Measurements from ENCODE around the gene LIMCH1. TPM values are rescaled to one million over a fixed set of nuclear protein-coding genes. Genes with fewer than 3 reads are reported as not detected.
"Not testable (repeated sequence)": the region's sequence is repeated elsewhere in the genome, so short reads cannot be mapped to it uniquely, and the experiment has no call there.

Gene LIMCH1
- total RNA-seq, 1 donor from 2014 or later: 40.5 TPM

DNA sequence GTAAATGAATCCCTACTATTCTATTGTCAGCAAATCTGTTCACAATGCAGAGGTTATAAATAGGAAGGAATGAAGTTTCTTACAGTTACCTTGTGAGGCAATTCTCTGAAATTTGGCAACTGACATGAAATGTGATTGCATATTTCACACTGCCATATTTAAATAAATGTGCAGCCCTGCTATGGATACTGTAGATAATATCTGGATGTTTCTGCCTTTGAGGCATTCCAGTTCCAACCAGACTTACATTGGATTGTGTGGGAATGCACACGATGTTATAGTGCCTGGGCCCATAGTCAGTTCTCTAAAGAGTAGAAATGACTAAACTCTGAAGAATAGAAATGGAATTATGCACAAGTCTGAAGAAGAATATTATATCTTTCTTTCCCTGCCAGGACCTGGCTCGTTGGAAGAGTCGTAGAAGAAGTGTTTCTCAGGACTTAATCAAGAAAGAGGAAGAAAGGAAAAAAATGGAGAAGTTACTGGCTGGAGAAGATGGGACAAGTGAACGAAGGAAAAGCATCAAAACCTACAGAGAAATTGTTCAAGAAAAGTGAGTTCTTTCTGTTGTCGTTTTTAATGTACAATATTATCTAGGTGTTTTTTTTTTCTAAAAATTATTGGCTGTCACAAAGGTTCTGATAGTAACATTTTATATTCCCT, 107.9 kb downstream of the LIMCH1 start:
- DNase-seq: no peak

DNA sequence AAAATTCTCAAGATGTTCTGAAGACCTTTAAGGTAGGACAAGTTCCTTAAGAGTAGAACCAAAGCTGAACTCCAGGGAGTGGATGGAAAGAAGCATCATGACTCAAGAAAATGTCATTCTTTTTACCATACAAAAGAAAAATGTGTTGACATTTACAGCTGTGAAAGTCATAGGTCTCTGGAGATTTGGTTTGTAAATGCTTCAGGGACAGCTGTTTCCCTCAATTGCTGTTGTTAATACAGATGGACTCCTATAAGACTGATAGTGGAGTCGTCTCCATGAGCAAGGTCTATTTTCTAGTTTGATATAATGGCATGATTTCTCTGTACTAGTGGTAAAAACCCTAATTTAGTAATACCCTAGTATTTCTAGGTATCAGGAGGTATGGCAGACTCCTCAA, 108.9 kb downstream of the LIMCH1 start:
- DNase-seq: no peak

- DNase-seq: no peak
Observed at GRCh38 chr4:41647383-41647782, 109.4 kb downstream of the LIMCH1 start.

GRCh38 chr4:41651150-41651549, 113.2 kb downstream of the LIMCH1 start:
- DNase-seq: not testable (repeated sequence)

GRCh38 chr4:41652971-41653370, 115.0 kb downstream of the LIMCH1 start:
- DNase-seq: no peak

DNA sequence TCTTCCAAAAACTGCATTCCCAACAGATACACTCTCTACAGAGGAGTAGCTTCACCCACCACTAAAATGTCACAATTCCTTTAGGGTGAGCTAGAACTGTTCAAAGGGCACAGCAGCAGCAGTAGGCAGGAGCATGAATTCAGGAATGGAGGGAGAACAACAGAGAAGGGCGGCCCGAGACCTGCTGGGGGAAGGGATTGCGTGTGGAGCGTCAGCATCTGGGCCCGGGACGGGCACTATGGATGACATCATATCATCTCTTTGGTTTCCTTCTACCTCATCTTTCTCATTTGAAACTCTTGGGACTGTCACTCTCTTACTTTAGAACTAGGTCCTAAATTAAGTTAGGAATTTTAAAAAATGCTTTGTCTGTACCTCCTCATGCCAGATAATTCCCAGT, 115.6 kb downstream of the LIMCH1 start:
- DNase-seq: no peak

- DNase-seq: no peak
Observed at GRCh38 chr4:41655177-41655576, 117.2 kb downstream of the LIMCH1 start.

- DNase-seq: no peak
Observed at GRCh38 chr4:41656106-41656505, 118.1 kb downstream of the LIMCH1 start.

GRCh38 chr4:41656572-41657520, 118.9 kb downstream of the LIMCH1 start:
- DNase-seq: peak; percentile 10

GRCh38 chr4:41657561-41657960, 119.6 kb downstream of the LIMCH1 start:
- no peak for DNase-seq

GRCh38 chr4:41658163-41658562, 120.2 kb downstream of the LIMCH1 start:
- DNase-seq: no peak

- DNase-seq: no peak
Observed at GRCh38 chr4:41660352-41660751, 122.4 kb downstream of the LIMCH1 start.

DNA sequence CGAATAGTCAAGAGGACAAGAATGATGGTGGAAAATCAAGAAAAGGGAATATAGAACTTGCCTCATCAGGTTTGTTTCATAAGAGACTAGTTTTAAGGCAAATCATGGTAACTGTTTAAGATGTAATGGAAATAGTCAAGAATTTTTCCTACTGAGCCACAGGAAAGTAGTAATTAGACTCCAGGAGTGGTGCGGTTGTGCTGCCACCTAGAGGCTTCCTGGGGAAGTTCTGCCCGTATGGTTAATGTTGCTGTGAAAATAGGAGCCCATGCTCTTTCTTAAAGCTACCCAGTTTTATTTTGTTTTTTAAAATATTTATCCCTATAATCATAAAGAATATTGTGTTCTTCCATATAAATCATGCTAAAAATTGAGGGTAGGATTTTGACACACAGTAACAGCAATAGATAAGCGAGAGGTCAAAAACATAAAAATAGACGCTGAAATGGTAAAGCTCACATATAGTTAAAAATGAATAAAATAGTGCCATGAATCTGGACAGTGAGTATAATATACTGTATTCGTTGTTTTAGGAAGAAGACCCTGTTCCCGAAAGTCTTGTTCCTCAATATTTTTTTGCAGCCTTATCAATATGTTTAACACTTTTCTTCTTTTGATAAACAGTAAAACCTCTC, 123.6 kb downstream of the LIMCH1 start:
- DNase-seq: peak; percentile 84

GRCh38 chr4:41665636-41666207, 127.8 kb downstream of the LIMCH1 start:
- no peak for DNase-seq

GRCh38 chr4:41668024-41668423, 130.1 kb downstream of the LIMCH1 start:
- DNase-seq: no peak

GRCh38 chr4:41670530-41670929, 132.6 kb downstream of the LIMCH1 start:
- no peak for DNase-seq

- DNase-seq: no peak
Observed at GRCh38 chr4:41670982-41671381, 133.0 kb downstream of the LIMCH1 start.

GRCh38 chr4:41678086-41678816, 140.3 kb downstream of the LIMCH1 start:
- no peak for DNase-seq

DNA sequence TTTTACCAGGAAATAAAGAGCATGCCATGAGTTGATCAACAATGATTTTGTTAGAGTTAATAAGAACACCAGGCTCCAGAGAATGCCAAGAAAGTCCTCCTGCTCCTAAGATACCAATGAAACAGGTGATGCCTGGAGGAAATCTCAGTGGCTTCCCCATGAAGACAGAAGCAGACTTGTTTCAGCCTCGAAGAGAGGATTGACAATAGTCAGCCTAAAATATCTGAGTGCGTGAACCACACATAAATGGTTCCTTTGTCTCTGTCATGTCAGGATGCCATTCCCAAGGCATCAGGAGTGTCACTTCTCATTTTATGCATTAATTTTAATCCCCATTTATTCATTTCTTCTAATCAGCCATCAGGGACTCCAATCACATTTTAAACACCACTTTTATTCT, 141.0 kb downstream of the LIMCH1 start:
- DNase-seq: no peak

DNA sequence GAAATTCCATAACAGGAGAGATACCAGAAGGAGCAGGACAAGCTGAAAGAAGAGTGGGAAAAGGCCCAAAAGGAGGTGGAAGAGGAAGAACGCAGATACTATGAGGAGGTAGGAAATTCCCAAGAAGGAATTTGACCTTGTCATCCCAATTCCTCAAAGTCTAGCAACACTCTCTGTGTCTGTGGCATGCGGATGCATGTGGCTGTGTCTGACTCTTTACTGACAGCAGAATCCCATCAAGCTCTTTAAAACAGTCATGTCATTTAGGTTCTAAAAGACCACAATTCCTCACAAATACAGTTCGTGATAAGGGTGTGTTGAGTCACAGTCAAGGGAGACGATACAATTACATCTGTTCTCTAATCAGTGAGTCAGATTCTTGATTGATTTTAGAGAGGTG, 142.0 kb downstream of the LIMCH1 start:
- DNase-seq: no peak

DNA sequence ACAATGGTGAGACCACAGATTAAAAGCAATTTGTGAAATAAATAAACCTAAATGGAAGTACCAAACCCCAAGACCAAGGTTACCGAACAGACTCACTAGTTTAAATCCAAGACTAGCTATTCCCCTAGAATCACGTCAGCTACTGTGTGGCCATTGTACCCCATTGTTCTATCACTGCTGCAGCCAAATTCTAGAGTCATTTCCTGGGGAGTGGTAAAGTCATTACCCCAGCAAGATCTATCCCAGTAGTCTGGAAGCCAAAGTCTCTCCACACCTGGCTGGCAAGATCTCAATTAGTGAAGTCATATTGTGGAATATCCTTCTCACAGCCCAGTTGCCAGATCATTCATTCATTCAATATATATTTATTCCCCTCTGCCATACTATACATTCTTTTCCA, 143.1 kb downstream of the LIMCH1 start:
- no peak for DNase-seq

- no peak for DNase-seq
Observed at GRCh38 chr4:41683326-41683725, 145.4 kb downstream of the LIMCH1 start.
